GM12878 (cell line): ENCODE results near the gene ANK3. TPM values are rescaled to one million over a fixed set of nuclear protein-coding genes. Genes with fewer than 3 reads are reported as not detected.

Source experiments
- ATAC-seq: fragments of 200-7000 bp; cut with Tn5 transposase; 3 replicates; pipeline ENCODE4 v1.9.1; 2020; ENCODE audit warnings: mild to moderate bottlenecking, moderate library complexity
- BruUV-seq: library from RNA; stranded (reverse); fragments of 400-500 nt; replicated peaks from 2 replicates; lab custom pipeline; 2021; lab: Mats Ljungman, UMichigan
- CTCF ChIA-PET: fragments of 300-600 bp; sonication (Branson Sonifier 250); formaldehyde crosslinking; extraction: SDS; loops from one replicate; lab custom pipeline; 2021; ENCODE audit warnings: inconsistent platforms; lab: Yijun Ruan, JAX
- POLR2A ChIA-PET: fragments of 350-600 bp; formaldehyde crosslinking; extraction: SDS; loops from one replicate; lab custom pipeline; 2021; ENCODE audit warnings: inconsistent platforms; lab: Charles Lee
- RAD21 ChIA-PET: fragments of 300-600 bp; sonication (Branson Sonifier 250); formaldehyde crosslinking; loops from one replicate; lab custom pipeline; 2023; ENCODE audit warnings: antibody characterized with exemption; ENCODE audit not compliant: unreplicated experiment; lab: Charles Lee
- SMC1A ChIA-PET: fragments of 300-600 bp; sonication (Branson Sonifier 250); formaldehyde crosslinking; loops from one replicate; lab custom pipeline; 2023; ENCODE audit not compliant: unreplicated experiment, uncharacterized antibody; lab: Charles Lee
- DNase-seq: peaks from one replicate; pipeline ENCODE4 v3.0.0-alpha.2; 2011; ENCODE audit warnings: low read depth, low spot score
- FAIRE-seq: peaks from 3 replicates; lab custom pipeline; 2011; peaks lifted over from hg19 to GRCh38; lab: Jason Lieb, UNC
- H2AFZ ChIP-seq: 2 replicates; pipeline ENCODE4 v1.6.0; 2011; ENCODE audit warnings: low read depth, low read length, control low read depth; ENCODE audit not compliant: control insufficient read depth
- H3K27ac ChIP-seq: 2 replicates; pipeline ENCODE4 v1.5.1; 2011; ENCODE audit warnings: control low read depth; ENCODE audit not compliant: control insufficient read depth, insufficient read depth
- H3K27me3 ChIP-seq, 2 experiments: replicated peaks in 1 of 2; 2 replicates each; pipeline versions ENCODE4 v1.6.0 to v1.6.1; 2011; ENCODE audit warnings: low read length in 1 of 2; ENCODE audit not compliant: control insufficient read depth in 2 of 2, insufficient read depth in 2 of 2
- H3K36me3 ChIP-seq, 2 experiments: 2 replicates each; pipeline ENCODE4 v1.5.1; 2011; ENCODE audit warnings: low read length in 1 of 2; ENCODE audit not compliant: control insufficient read depth in 2 of 2, insufficient read depth in 2 of 2
- H3K4me1 ChIP-seq: 2 replicates; pipeline ENCODE4 v1.6.1; 2011; ENCODE audit warnings: mild to moderate bottlenecking, low read length, moderate library complexity, mixed read lengths; ENCODE audit not compliant: control insufficient read depth, insufficient read depth
- H3K4me2 ChIP-seq: 2 replicates; pipeline ENCODE4 v1.6.0; 2011; ENCODE audit warnings: control low read depth; ENCODE audit not compliant: control insufficient read depth, insufficient read depth
- H3K4me3 ChIP-seq: fragments of 200-600 bp; sonication (generic); 2 replicates; pipeline ENCODE4 v1.5.1; 2016
- H3K79me2 ChIP-seq: 2 replicates; pipeline ENCODE4 v1.6.0; 2011; ENCODE audit warnings: low read length; ENCODE audit not compliant: control insufficient read depth, insufficient read depth
- H3K9ac ChIP-seq: 2 replicates; pipeline ENCODE4 v1.8.0; 2011; ENCODE audit warnings: low read length, control low read depth, mixed read lengths; ENCODE audit not compliant: control insufficient read depth, insufficient read depth
- H3K9me3 ChIP-seq: replicated peaks from 3 replicates; pipeline ENCODE4 v1.5.1; 2011; ENCODE audit warnings: mild to moderate bottlenecking, low read length; ENCODE audit not compliant: control insufficient read depth, insufficient read depth
- H4K20me1 ChIP-seq: 2 replicates; pipeline ENCODE4 v1.6.0; 2011; ENCODE audit not compliant: control insufficient read depth, insufficient read depth
- FOXK2 ChIP-seq: fragments of 450-650 bp; IDR thresholded peaks from 2 replicates; pipeline ENCODE4 v1.6.1; 2017; ENCODE audit warnings: mild to moderate bottlenecking, moderate library complexity
- FOXM1 ChIP-seq: IDR thresholded peaks from 2 replicates; pipeline ENCODE4 v1.6.1; 2012; ENCODE audit warnings: low read depth, mild to moderate bottlenecking, inconsistent platforms, low read length, moderate library complexity
- HCFC1 ChIP-seq: fragments of 150-350 bp; IDR thresholded peaks from 2 replicates; pipeline ENCODE4 v1.6.1; 2014; ENCODE audit warnings: low read length
- POLR2AphosphoS2 ChIP-seq: IDR thresholded peaks from 2 replicates; pipeline ENCODE4 v1.6.1; 2011; ENCODE audit warnings: low read depth, mild to moderate bottlenecking, low read length, improper control_type of control experiment, moderate library complexity
- POLR2AphosphoS5 ChIP-seq: IDR thresholded peaks from 2 replicates; pipeline ENCODE4 v1.6.1; 2011; ENCODE audit warnings: mild to moderate bottlenecking, low read length, inconsistent platforms
- RELA ChIP-seq: fragments of 450-650 bp; IDR thresholded peaks from 2 replicates; pipeline ENCODE4 v1.8.0; 2014; ENCODE audit warnings: borderline replicate concordance; ENCODE audit not compliant: partially characterized antibody
- SREBF2 ChIP-seq: IDR thresholded peaks from 2 replicates; pipeline ENCODE4 v1.6.1; 2012; ENCODE audit warnings: mild to moderate bottlenecking, low read length
- TAF1 ChIP-seq: IDR thresholded peaks from 2 replicates; pipeline ENCODE4 v1.6.1; 2011; ENCODE audit warnings: mild to moderate bottlenecking, low read depth, low read length, borderline replicate concordance
- TCF3 ChIP-seq: IDR thresholded peaks from 2 replicates; pipeline ENCODE4 v1.6.1; 2012; ENCODE audit warnings: low read depth, mild to moderate bottlenecking, low read length, borderline replicate concordance; ENCODE audit not compliant: insufficient read depth
- ZZZ3 ChIP-seq: IDR thresholded peaks from 2 replicates; pipeline ENCODE4 v1.6.1; 2011; ENCODE audit warnings: low read depth; ENCODE audit not compliant: control insufficient read depth, insufficient read length
- WGBS: methylation state at CpG from one replicate; pipeline ENCODE4 v1.1.6; 2016; ENCODE audit warnings: low lambda C conversion rate; ENCODE audit not compliant: insufficient replicate concordance, insufficient coverage; ENCODE audit errors: missing lambda C conversion rate; 5-methylcytosine and 5-hydroxymethylcytosine counted together
- in situ Hi-C: fragments of 300-500 bp; cut with MboI; formaldehyde crosslinking; loops from 9 replicates; pipeline ENCODE4 v1.14.3; 2018; ENCODE audit warnings: mixed read lengths
- intact Hi-C: fragments of 100-400 bp; cut with micrococcal nuclease; formaldehyde crosslinking; loops from one replicate; pipeline ENCODE4 v1.14.2; 2022; ENCODE audit not compliant: unreplicated experiment
- polyA plus RNA-seq, 11 experiments: library from polyadenylated mRNA; depleted of rRNA in 4 of 11; unstranded in 6 of 11; stranded (reverse) in 5 of 11; fragments of >200 nt; fragmentation: Nextera tagmentation in 4 of 11; fragmentation: Illumina TruSeq in 1 of 11; extraction: Ambion mirVana in 4 of 11; extraction: Trizol in 1 of 11; gene quantifications; 1 replicate in 1 of 11; 2 replicates in 10 of 11; pipeline versions ENCODE4 v1.2.1 to v1.2.3, GENCODE V29; 2011 to 2016; ENCODE audit warnings: inconsistent platforms in 2 of 11, missing spikeins in 2 of 11, low read depth in 1 of 11
- total RNA-seq, 4 experiments: library from RNA; depleted of rRNA in 3 of 4; stranded (reverse); fragments of >200 nt in 3 of 4; fragmentation: Illumina TruSeq in 1 of 4; extraction: Trizol in 1 of 4; gene quantifications; 2 replicates each; pipeline versions ENCODE4 v1.2.1 to v1.2.3, GENCODE V29; 2013 to 2021
- TF ChIP-seq, protein P1 (sequence below): fragments of 450-650 bp; IDR thresholded peaks from 2 replicates; pipeline ENCODE4 v1.6.1; 2016; ENCODE audit warnings: mild to moderate bottlenecking, moderate library complexity, borderline replicate concordance
- TF ChIP-seq, protein P2 (sequence below), 3 experiments: IDR thresholded peaks in 2 of 3; conservative IDR thresholded peaks in 1 of 3; 2 replicates each; pipeline ENCODE4 v1.5.1; 2011; ENCODE audit warnings: low read depth in 3 of 3, low read length in 3 of 3, mild to moderate bottlenecking in 3 of 3, control low read depth in 2 of 3, moderate library complexity in 2 of 3, inconsistent platforms in 1 of 3, mixed read lengths in 1 of 3; ENCODE audit not compliant: control insufficient read depth in 2 of 3, insufficient read depth in 1 of 3; ENCODE audit errors: extremely low read depth in 1 of 3

The ANK3 gene
- total and polyA plus RNA-seq, 10 of the 15 experiments (the other 5 are each of a cell fraction or from before 2014, with no cell fraction given) = 0.06 to 0.82 (median 0.20) TPM; not detected in 2

DNA sequence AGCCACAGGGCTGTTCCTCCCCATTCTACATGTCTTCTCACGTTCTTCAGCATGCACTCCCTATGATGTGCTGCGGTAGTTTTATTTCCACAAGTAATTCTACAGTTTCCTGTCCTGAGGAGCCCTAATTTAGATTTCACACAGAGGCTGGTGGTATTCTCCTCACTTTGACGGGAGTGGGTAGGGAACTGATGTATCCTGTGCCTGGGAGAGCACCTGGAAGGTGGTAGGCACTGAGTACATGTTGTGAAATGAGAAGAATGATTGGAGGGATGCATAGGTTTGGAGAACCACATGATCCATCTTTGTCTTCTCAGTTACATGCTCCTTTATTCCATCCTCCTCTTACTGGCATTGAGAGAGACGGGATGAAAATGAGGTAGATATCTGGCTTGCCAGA lies 365.2 kb downstream of the ANK3 start:
- BruUV-seq = no TSS peak
- intact Hi-C loops (no loop called here), in situ Hi-C loops (no loop called here)
- RAD21 ChIA-PET = no interaction called here
- POLR2A ChIA-PET = no interaction called here
- Histone ChIP-seq H3K27ac (no peak overlapping the region), H3K9ac (no peak overlapping the region), H3K4me1 (no peaks in the 10 kb centered on the region), H3K27me3 (no peaks in the 10 kb centered on the region; a peak in 2 of 4 replicates), H3K4me2 (no peak overlapping the region), H3K4me3 (no peak overlapping the region), H3K79me2 (no peaks in the 10 kb centered on the region), H4K20me1 (no peaks in the 10 kb centered on the region), H3K36me3 (no peaks in the 10 kb centered on the region), H2AFZ (no peak overlapping the region), H3K9me3 (no peaks in the 10 kb centered on the region)
- ATAC-seq = no peak
- no peak for FAIRE-seq
- TF ChIP-seq FOXK2 = no peak
- TF ChIP-seq ZZZ3 = no peak
- TF ChIP-seq, protein P1, sequence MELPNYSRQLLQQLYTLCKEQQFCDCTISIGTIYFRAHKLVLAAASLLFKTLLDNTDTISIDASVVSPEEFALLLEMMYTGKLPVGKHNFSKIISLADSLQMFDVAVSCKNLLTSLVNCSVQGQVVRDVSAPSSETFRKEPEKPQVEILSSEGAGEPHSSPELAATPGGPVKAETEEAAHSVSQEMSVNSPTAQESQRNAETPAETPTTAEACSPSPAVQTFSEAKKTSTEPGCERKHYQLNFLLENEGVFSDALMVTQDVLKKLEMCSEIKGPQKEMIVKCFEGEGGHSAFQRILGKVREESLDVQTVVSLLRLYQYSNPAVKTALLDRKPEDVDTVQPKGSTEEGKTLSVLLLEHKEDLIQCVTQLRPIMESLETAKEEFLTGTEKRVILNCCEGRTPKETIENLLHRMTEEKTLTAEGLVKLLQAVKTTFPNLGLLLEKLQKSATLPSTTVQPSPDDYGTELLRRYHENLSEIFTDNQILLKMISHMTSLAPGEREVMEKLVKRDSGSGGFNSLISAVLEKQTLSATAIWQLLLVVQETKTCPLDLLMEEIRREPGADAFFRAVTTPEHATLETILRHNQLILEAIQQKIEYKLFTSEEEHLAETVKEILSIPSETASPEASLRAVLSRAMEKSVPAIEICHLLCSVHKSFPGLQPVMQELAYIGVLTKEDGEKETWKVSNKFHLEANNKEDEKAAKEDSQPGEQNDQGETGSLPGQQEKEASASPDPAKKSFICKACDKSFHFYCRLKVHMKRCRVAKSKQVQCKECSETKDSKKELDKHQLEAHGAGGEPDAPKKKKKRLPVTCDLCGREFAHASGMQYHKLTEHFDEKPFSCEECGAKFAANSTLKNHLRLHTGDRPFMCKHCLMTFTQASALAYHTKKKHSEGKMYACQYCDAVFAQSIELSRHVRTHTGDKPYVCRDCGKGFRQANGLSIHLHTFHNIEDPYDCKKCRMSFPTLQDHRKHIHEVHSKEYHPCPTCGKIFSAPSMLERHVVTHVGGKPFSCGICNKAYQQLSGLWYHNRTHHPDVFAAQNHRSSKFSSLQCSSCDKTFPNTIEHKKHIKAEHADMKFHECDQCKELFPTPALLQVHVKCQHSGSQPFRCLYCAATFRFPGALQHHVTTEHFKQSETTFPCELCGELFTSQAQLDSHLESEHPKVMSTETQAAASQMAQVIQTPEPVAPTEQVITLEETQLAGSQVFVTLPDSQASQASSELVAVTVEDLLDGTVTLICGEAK = no peak
- TF ChIP-seq POLR2AphosphoS5 = no peak
- no peak for TF ChIP-seq TAF1
- no peak for TF ChIP-seq SREBF2
- no peak for TF ChIP-seq FOXM1
- TF ChIP-seq RELA = no peak
- TF ChIP-seq HCFC1 = no peak
- TF ChIP-seq, protein P2, sequence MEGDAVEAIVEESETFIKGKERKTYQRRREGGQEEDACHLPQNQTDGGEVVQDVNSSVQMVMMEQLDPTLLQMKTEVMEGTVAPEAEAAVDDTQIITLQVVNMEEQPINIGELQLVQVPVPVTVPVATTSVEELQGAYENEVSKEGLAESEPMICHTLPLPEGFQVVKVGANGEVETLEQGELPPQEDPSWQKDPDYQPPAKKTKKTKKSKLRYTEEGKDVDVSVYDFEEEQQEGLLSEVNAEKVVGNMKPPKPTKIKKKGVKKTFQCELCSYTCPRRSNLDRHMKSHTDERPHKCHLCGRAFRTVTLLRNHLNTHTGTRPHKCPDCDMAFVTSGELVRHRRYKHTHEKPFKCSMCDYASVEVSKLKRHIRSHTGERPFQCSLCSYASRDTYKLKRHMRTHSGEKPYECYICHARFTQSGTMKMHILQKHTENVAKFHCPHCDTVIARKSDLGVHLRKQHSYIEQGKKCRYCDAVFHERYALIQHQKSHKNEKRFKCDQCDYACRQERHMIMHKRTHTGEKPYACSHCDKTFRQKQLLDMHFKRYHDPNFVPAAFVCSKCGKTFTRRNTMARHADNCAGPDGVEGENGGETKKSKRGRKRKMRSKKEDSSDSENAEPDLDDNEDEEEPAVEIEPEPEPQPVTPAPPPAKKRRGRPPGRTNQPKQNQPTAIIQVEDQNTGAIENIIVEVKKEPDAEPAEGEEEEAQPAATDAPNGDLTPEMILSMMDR (IDR thresholded peaks at IDR 0.05 in 2 of 3, conservative IDR thresholded peaks at IDR 0.05 in 1 of 3; ENCODE audit: control insufficient read depth in 2 of 3, extremely low read depth in 1 of 3, insufficient read depth in 1 of 3, low read depth in 3 of 3, low read length in 3 of 3) = no peak
- no peak for TF ChIP-seq TCF3
- TF ChIP-seq POLR2AphosphoS2 = no peak
- SMC1A ChIA-PET = no interaction called here
- WGBS = 45% methylated on average over 4 of the region's 4 CpGs
- no peak for DNase-seq
- CTCF ChIA-PET = no interaction called here
